ENCODE results near the gene MEPCE.

DNA sequence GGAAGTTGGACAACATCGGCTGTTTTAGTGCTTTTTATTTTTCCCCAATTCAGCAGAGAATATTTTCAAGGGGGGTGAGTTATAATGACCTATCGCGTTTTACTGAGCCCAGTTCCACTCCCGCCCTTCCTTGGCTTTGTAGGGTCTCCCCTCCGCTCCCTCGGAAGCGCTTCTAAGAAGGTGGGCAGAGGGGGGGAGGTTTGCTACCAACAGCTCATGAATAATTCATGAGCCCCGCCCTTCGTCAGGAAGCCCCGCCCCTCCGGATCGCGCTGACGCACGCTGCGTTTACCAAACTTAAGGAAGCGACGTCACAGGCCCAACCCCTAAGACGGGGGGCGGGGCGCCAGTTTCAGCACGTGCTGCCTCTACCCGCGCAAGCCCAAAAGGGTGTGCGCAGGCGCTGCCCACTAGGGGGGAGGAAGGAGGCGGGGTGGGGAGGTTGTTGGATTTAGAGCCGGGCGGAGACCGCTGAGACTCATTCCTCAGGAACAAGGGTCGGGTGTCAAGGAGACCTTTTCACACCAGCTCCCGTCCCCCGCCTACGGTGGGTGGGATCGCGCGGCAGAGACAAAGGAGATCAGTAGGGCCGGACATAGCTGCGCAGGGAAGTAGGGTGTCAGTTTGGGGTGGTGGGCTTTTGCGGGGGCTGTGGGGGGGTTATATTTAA is 529 bp upstream of the MEPCE start:
- no peak for TF ChIP-seq YBX1 (IDR thresholded peaks at IDR 0.05)
- peak; percentile 90 for TF ChIP-seq POLR2AphosphoS5 (IDR thresholded peaks at IDR 0.05; ENCODE audit: low read length)
- TF ChIP-seq POLR2A (IDR thresholded peaks at IDR 0.05; ENCODE audit: low read depth, low read length), result peak; percentile 89
- TF ChIP-seq EZH2 (IDR thresholded peaks at IDR 0.05; ENCODE audit: borderline replicate concordance, control insufficient read depth, low read depth, low read length), result no peak
- TF ChIP-seq, protein P1, sequence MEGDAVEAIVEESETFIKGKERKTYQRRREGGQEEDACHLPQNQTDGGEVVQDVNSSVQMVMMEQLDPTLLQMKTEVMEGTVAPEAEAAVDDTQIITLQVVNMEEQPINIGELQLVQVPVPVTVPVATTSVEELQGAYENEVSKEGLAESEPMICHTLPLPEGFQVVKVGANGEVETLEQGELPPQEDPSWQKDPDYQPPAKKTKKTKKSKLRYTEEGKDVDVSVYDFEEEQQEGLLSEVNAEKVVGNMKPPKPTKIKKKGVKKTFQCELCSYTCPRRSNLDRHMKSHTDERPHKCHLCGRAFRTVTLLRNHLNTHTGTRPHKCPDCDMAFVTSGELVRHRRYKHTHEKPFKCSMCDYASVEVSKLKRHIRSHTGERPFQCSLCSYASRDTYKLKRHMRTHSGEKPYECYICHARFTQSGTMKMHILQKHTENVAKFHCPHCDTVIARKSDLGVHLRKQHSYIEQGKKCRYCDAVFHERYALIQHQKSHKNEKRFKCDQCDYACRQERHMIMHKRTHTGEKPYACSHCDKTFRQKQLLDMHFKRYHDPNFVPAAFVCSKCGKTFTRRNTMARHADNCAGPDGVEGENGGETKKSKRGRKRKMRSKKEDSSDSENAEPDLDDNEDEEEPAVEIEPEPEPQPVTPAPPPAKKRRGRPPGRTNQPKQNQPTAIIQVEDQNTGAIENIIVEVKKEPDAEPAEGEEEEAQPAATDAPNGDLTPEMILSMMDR (IDR thresholded peaks at IDR 0.05 in 2 of 3, conservative IDR thresholded peaks at IDR 0.05 in 1 of 3; ENCODE audit: control insufficient read depth in 2 of 3, extremely low read depth in 1 of 3, insufficient read depth in 1 of 3, low read depth in 3 of 3, low read length in 3 of 3), result no peak
- peak; percentile 47 for TF ChIP-seq SIN3A (IDR thresholded peaks at IDR 0.05; ENCODE audit: low read depth, low read length)
- TF ChIP-seq EP300 (IDR thresholded peaks at IDR 0.05; ENCODE audit: borderline replicate concordance in 1 of 2, control insufficient read depth in 1 of 2, low read depth in 2 of 2, low read length in 2 of 2), result peak in 1 of 2 experiments; percentile 72; a peak in 2 of 4 replicates
- TF ChIP-seq, protein P2, sequence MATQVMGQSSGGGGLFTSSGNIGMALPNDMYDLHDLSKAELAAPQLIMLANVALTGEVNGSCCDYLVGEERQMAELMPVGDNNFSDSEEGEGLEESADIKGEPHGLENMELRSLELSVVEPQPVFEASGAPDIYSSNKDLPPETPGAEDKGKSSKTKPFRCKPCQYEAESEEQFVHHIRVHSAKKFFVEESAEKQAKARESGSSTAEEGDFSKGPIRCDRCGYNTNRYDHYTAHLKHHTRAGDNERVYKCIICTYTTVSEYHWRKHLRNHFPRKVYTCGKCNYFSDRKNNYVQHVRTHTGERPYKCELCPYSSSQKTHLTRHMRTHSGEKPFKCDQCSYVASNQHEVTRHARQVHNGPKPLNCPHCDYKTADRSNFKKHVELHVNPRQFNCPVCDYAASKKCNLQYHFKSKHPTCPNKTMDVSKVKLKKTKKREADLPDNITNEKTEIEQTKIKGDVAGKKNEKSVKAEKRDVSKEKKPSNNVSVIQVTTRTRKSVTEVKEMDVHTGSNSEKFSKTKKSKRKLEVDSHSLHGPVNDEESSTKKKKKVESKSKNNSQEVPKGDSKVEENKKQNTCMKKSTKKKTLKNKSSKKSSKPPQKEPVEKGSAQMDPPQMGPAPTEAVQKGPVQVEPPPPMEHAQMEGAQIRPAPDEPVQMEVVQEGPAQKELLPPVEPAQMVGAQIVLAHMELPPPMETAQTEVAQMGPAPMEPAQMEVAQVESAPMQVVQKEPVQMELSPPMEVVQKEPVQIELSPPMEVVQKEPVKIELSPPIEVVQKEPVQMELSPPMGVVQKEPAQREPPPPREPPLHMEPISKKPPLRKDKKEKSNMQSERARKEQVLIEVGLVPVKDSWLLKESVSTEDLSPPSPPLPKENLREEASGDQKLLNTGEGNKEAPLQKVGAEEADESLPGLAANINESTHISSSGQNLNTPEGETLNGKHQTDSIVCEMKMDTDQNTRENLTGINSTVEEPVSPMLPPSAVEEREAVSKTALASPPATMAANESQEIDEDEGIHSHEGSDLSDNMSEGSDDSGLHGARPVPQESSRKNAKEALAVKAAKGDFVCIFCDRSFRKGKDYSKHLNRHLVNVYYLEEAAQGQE (IDR thresholded peaks at IDR 0.05; ENCODE audit: low read depth, low read length), result no peak
- TF ChIP-seq, protein P3, sequence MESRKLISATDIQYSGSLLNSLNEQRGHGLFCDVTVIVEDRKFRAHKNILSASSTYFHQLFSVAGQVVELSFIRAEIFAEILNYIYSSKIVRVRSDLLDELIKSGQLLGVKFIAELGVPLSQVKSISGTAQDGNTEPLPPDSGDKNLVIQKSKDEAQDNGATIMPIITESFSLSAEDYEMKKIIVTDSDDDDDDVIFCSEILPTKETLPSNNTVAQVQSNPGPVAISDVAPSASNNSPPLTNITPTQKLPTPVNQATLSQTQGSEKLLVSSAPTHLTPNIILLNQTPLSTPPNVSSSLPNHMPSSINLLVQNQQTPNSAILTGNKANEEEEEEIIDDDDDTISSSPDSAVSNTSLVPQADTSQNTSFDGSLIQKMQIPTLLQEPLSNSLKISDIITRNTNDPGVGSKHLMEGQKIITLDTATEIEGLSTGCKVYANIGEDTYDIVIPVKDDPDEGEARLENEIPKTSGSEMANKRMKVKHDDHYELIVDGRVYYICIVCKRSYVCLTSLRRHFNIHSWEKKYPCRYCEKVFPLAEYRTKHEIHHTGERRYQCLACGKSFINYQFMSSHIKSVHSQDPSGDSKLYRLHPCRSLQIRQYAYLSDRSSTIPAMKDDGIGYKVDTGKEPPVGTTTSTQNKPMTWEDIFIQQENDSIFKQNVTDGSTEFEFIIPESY (IDR thresholded peaks at IDR 0.05), result no peak
- TF ChIP-seq ZZZ3 (IDR thresholded peaks at IDR 0.05; ENCODE audit: control insufficient read depth, insufficient read length, low read depth), result no peak
- TF ChIP-seq TCF12 (IDR thresholded peaks at IDR 0.05; ENCODE audit: low read depth, low read length), result 0 out of 2 replicates have a peak, but pooled peaks have one; percentile 38

Measured in GM12878 (cell line).